Stimulated activated naive CD8-positive, alpha-beta T cell treated with anti-CD3 and anti-CD28 coated beads, Interleukin-15, amount 100 ng/mL, for 72 hours (primary cell): ENCODE results near the gene AHNAK2.
A peak's percentile ranks its signal among the peaks of the same experiment; 100 is the strongest.
"Not testable (repeated sequence)": the region's sequence is repeated elsewhere in the genome, so short reads cannot be mapped to it uniquely, and the experiment has no call there.

Experiments
- ATAC-seq: fragments of 150-1000 bp; cut with Tn5 transposase; 2 replicates; pipeline ENCODE4 v1.10.0; 2021; ENCODE audit warnings: mild to moderate bottlenecking, moderate library complexity
- DNase-seq, 2 donors: peaks; one replicate each; pipeline ENCODE4 v3.0.0; 2021 to 2022
- H3K27ac Mint-ChIP-seq, 2 donors: one replicate each; pipeline ENCODE4 v1.8.0; 2022; ENCODE audit warnings: mild to moderate bottlenecking in 2 of 2, mixed read lengths in 2 of 2, moderate library complexity in 2 of 2
- H3K27me3 Mint-ChIP-seq: one replicate; pipeline ENCODE4 v1.8.0; 2022; ENCODE audit warnings: mixed read lengths
- H3K4me1 Mint-ChIP-seq: one replicate; pipeline ENCODE4 v1.8.0; 2022; ENCODE audit warnings: mild to moderate bottlenecking, mixed read lengths
- H3K4me3 Mint-ChIP-seq, 2 donors: one replicate each; pipeline ENCODE4 v1.8.0; 2022; ENCODE audit warnings: mild to moderate bottlenecking in 2 of 2, mixed read lengths in 2 of 2, moderate library complexity in 1 of 2
- H3K9me3 Mint-ChIP-seq, 2 donors: one replicate each; pipeline ENCODE4 v1.8.0; 2022; ENCODE audit warnings: mixed read lengths in 2 of 2

Gene AHNAK2

DNA sequence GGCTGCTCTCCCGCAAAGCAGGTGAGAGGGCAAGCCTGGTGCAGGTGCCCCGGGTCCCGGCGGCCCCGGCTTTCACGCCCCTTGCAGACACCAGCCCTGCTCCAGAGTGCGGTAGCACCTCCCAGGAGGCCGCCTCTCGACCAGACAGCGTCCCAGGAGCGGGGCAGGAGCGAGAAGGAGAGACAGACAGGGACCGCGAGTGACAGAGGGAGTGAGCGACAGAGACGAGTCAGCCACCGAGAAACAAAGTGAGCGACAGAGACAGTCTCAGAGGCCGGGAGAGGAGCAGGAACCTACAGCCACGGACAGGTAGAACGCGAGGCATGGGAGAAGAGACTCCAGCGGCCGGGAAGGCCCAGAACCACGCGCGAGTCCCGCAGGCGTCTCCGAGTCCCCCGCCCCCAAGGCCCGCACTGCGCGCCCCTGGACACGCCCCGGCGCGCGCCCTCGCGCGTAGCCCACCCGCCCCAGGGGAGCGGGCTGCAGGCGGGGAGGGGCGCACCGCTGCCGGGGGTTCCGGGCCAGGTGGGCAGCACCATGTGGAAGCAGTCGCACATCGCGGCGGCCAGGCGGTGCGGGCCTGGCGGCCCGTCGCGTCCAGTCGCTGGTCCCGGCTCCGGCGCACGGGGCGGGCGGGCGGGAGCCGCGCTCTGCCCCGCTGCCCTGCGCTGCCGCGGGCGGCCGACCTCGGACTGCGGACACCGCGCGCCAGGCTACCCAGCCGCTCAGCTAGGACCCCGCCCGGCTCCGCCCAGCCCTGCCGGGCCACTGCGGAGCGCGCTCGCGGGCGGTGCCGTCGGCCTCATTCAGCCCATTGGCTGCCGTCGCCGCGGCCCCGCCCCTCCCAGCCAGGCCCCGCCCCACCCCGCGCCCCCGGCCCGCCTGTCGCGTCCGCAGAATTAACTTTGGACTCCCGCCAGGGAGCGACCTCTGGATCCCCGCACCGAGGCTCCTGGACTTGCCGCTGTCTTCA, at the start of gene AHNAK2:
TSS of gene AHNAK2 (minus strand) at position 694 of the 973 bp plus-strand sequence. CDS start at position 557, 137 bp downstream.
- H3K4me3 Mint-ChIP-seq, result peak within 1 kb of the TSS; percentile 67 to 84
- peaks cover 50% of the 10 kb centered on the region for H3K27me3 Mint-ChIP-seq
- ATAC-seq, result peak; percentile 57
- H3K9me3 Mint-ChIP-seq, result no peaks in the 10 kb centered on the region
- peaks cover 28% of the 10 kb centered on the region for H3K4me1 Mint-ChIP-seq
- peak within 1 kb of the TSS in 1 of 2 donors; percentile 35 for H3K27ac Mint-ChIP-seq
- DNase-seq, result no peak

DNA sequence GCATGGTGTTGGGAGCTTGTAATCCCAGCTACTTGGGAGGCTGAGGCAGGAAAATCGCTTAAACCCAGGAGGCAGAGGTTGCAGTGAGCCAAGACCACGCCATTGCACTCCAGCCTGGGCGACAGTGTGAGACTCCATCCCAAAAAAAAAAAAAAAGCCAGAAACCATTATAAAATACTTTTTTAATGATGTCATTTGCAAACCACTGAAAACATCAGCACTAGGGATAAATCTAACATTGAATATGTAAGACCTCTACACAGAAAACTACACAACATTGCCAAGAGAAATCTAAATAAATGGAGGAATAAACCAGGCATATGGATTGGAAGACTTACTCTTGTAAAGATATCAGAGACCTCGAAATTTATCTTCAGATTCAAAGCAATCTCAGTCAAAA, 49.5 kb upstream of the AHNAK2 start:
- H3K9me3 Mint-ChIP-seq, ATAC-seq, H3K27ac Mint-ChIP-seq, H3K27me3 Mint-ChIP-seq, DNase-seq, H3K4me3 Mint-ChIP-seq: not testable (repeated sequence)
- peaks cover 51% of the 10 kb centered on the region for H3K4me1 Mint-ChIP-seq

DNA sequence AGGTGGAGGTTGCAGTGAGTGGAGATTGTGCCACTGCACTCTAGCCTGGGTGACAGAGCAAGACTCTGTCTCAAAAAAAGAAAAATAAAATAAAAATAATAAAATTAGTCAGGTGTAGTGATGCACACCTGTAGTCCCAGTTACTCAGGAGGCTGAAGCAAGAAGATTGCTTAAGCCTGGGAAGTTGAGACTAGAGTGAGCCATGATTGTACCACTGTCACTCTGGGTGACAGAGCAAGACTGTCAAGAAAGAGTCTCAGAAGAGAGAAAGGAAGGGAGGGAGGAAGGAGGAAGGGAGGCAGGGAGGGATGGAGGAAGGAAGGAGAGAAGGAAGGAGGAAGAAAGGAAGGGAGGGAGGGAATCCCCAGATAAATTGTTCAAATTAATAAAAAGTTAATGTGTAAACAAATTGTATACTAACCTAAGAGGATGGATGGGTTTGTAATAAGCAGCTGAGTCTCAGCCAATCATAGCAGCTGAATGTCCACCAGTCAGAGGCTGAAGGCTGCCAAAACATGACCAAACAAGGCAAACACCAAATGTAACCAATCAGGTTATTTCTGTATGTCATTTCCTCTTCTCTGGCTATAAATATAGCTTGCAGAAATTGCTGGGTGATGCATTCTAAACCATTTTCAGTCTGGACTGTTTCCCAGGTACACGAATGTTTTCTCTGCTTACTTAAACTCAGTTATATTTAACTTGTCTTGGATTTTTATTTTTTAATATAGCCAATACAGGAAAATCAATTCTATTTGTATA, 48.8 kb upstream of the AHNAK2 start:
- Mint-ChIP-seq H3K27ac (peak overlapping the region in 1 of 2 donors; percentile 77), H3K9me3 (no peaks in the 10 kb centered on the region), H3K27me3 (no peaks in the 10 kb centered on the region), H3K4me1 (peaks cover 54% of the 10 kb centered on the region), H3K4me3 (peak overlapping the region in 1 of 2 donors; percentile 16)
- DNase-seq (no peak), ATAC-seq (no peak)

GRCh38 chr14:105026033-105026785, 48.0 kb upstream of the AHNAK2 start:
- Mint-ChIP-seq H3K4me3 (peak overlapping the region in 1 of 2 donors; percentile 33), H3K9me3 (no peaks in the 10 kb centered on the region), H3K27me3 (no peaks in the 10 kb centered on the region), H3K27ac (peak overlapping the region in 1 of 2 donors; percentile 86), H3K4me1 (peaks cover 61% of the 10 kb centered on the region)
- ATAC-seq (peak; percentile 57), DNase-seq (no peak)

GRCh38 chr14:105025429-105025828, 47.3 kb upstream of the AHNAK2 start:
- Mint-ChIP-seq H3K4me3 (no peak overlapping the region), H3K4me1 (peaks cover 56% of the 10 kb centered on the region), H3K27me3 (no peaks in the 10 kb centered on the region), H3K9me3 (no peaks in the 10 kb centered on the region), H3K27ac (no peak overlapping the region)
- no peak for DNase-seq
- no peak for ATAC-seq

GRCh38 chr14:105023791-105024480, 45.8 kb upstream of the AHNAK2 start:
- no peak for ATAC-seq
- no peaks in the 10 kb centered on the region for H3K9me3 Mint-ChIP-seq
- DNase-seq, result no peak
- no peak overlapping the region for H3K4me3 Mint-ChIP-seq
- no peaks in the 10 kb centered on the region for H3K27me3 Mint-ChIP-seq
- peaks cover 68% of the 10 kb centered on the region for H3K4me1 Mint-ChIP-seq
- H3K27ac Mint-ChIP-seq, result no peak overlapping the region

GRCh38 chr14:105023144-105023543, 45.0 kb upstream of the AHNAK2 start:
- ATAC-seq (no peak), DNase-seq (no peak)
- H3K4me1 Mint-ChIP-seq, result peaks cover 76% of the 10 kb centered on the region
- no peaks in the 10 kb centered on the region for H3K27me3 Mint-ChIP-seq
- no peaks in the 10 kb centered on the region for H3K9me3 Mint-ChIP-seq
- no peak overlapping the region for H3K4me3 Mint-ChIP-seq
- H3K27ac Mint-ChIP-seq, result no peak overlapping the region

- Mint-ChIP-seq H3K4me1 (peaks cover 85% of the 10 kb centered on the region), H3K27ac (no peak overlapping the region)
Measured at GRCh38 chr14:105022276-105022670, 44.1 kb upstream of the AHNAK2 start.

DNA sequence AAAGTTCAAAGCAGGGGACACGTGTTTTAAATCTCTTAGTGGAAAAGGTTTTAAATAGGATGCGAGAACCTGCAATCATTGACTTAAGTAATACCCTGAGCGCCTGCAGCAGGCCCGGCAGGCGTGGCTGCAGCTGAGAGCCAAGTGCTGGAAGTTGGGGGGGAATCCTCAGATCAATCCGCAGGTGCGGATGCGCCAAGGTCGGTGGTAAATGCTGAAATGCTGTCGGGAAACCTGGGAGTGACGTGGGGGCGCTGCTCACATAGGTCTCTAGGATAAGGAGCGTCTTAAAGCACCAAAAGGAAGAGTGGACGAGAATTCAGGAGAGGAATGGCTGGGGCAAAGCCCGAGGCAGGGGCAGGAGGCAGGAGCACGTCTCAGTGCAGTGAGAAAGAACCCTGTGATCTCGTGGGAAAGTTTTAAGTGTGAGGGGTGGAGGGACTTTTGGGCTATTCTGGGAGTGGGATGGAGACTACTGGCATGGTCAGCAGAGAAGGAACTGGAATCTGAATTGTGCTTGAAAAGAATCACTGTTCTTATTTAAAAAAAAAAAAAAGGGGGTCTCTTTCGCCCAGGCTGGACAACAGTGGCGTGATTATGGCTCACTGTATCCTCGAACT, 43.6 kb upstream of the AHNAK2 start:
- peak; percentile 0 for ATAC-seq
- no peaks in the 10 kb centered on the region for H3K27me3 Mint-ChIP-seq
- peak in 1 of 2 donors; percentile 43 for DNase-seq
- peak overlapping the region; percentile 91 to 93 for H3K4me3 Mint-ChIP-seq
- H3K27ac Mint-ChIP-seq, result peak overlapping the region; percentile 91 to 98
- H3K9me3 Mint-ChIP-seq, result no peaks in the 10 kb centered on the region
- H3K4me1 Mint-ChIP-seq, result peaks cover 85% of the 10 kb centered on the region

More at GRCh38 chr14:105022276-105022670, 44.1 kb upstream of the AHNAK2 start:
- Mint-ChIP-seq H3K27me3 (no peaks in the 10 kb centered on the region), H3K4me3 (peak overlapping the region; percentile 91 to 93), H3K9me3 (no peaks in the 10 kb centered on the region)
- ATAC-seq, result no peak
- DNase-seq, result no peak

DNA sequence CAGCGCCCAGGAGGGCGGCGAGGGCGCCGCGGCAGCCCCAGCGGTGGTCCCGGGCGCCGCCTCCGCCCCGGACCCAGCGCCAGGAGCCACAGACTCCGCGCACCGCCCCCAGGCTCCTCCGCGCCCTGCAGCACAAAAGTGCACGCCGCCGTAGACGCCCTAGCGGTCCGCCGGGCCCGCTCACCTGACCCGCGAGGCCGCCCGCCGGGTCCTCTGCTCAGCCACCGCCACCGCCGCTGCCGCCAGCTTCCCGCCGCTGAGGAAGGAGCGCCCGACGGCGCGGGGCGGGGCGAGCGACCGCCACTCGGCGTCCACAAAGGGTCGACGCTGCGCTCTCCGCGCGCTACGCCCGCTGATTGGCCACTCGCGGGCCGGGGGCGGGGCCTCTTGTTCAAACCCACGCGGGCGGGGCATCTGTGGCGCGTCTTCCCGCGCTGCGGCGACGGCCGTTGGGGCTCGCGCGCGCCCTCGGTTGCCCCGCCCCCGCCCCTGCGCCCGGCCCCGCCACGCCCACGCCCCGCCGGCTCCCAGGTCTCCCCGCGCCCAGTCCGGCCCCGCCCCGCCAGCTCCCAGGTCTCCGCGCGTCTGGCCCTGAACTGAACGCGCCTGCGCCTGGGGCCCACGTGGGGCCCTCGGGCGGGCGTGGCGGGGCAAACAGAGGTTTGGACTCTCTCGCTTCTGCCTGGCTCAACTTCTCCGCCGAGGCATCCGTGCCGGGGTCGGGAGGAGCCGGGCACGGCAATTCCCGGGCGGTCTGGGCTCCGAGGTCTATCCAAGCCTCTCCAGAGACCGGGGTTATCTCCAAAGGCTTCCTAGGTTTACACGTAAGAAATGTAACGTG, 42.9 kb upstream of the AHNAK2 start, which contains the start of gene CDCA4:
TSS of gene CDCA4 (minus strand) at position 269 of the 841 bp plus-strand sequence. CDS start 9,154 bp downstream, outside the sequence.
- peak within 1 kb of the TSS; percentile 91 to 98 for H3K27ac Mint-ChIP-seq
- no peaks in the 10 kb centered on the region for H3K27me3 Mint-ChIP-seq
- H3K4me1 Mint-ChIP-seq, result peaks cover 85% of the 10 kb centered on the region
- peak within 1 kb of the TSS; percentile 91 to 93 for H3K4me3 Mint-ChIP-seq
- peak; percentile 89 for ATAC-seq
- peak; percentile 97 to 98 for DNase-seq
- H3K9me3 Mint-ChIP-seq, result no peaks in the 10 kb centered on the region

DNA sequence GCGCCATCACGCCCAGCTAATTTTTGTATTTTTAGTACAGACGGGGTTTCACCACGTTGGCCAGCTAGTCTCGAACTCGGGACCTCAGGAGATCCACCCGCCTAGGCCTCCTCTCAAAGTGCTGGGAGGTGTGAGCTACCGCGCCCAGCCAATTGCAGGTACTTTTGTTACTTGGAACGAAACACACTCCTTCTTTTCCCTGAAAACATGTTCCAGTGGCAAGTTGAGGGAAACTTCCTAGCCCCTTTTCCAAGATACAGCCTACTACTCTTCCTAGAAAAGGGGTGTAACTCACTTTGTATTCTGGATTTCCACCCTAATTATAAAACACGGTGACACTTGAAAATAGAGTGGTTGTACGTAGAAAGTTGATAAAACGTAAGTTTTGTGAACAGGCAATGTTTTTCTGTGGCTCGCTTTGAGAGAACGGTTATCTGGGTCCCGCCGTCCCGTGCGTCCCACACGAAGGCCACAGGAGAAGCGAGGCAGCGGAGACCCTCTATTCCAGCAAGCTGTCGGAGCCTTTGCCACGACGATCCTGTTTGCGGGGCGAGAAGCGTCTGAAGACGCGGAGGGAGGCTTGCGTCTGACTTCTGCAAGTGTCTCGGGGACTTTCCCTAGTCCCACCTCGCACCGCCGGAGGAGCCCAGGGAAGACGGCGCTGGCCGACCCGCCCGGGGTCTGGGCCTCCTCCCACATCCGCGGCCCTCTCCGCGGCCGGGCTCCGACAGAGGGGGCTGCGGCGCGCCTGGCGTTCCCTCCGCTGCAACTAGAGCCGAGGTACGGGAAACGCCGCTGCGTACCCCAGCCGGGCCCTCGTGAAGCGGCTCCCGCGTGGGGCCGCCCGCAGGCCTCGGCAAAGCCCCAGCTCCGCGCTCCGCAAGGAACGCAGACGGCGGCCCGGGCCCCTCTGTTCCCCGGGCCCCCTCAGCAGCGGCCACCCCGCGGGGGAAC, 42.0 kb upstream of the AHNAK2 start:
- peaks cover 85% of the 10 kb centered on the region for H3K4me1 Mint-ChIP-seq
- peak overlapping the region; percentile 82 to 96 for H3K27ac Mint-ChIP-seq
- H3K9me3 Mint-ChIP-seq, result no peaks in the 10 kb centered on the region
- peak overlapping the region; percentile 88 to 92 for H3K4me3 Mint-ChIP-seq
- peak; percentile 65 to 74 for DNase-seq
- no peaks in the 10 kb centered on the region for H3K27me3 Mint-ChIP-seq
- peak; percentile 63 for ATAC-seq

DNA sequence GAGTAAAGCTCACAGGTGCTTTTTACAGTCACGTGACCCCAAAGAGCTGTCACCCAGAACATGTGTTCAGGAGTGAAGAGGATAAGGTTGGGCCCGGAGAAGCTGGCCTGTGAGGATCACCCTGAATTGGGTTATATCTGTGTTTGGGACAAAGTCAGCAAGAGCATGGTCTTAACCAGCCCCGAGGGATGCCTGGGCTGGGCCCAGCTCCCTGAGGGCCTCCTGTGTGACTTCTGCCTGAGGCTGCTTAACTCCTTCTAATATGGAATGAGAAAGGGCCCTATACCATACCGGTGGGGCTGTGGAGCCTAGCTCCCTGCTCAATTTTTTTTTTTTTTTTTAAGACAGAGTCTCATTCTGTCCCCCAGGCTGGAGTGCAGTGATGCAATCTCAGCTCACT, 40.2 kb upstream of the AHNAK2 start:
- Mint-ChIP-seq H3K27ac (peak overlapping the region in 1 of 2 donors; percentile 96), H3K4me3 (peak overlapping the region; percentile 88 to 92), H3K9me3 (no peaks in the 10 kb centered on the region), H3K27me3 (no peaks in the 10 kb centered on the region), H3K4me1 (peaks cover 90% of the 10 kb centered on the region)
- DNase-seq, result no peak
- ATAC-seq, result no peak
